B cell (primary cell): ENCODE results near the gene LMX1B.
"Not testable (repeated sequence)": the region's sequence is repeated elsewhere in the genome, so short reads cannot be mapped to it uniquely, and the experiment has no call there.

Source experiments
- CTCF ChIP-seq: fragments of 200-600 bp; IDR thresholded peaks from one replicate; pipeline ENCODE4 v1.8.0; 2022; ENCODE audit warnings: antibody characterized with exemption, mild to moderate bottlenecking
- EZH2 ChIP-seq: IDR thresholded peaks from 2 replicates; pipeline ENCODE4 v1.6.1; 2012; ENCODE audit warnings: borderline replicate concordance, low read depth, mild to moderate bottlenecking, moderate library complexity, low read length; ENCODE audit not compliant: insufficient read depth, poor library complexity, severe bottlenecking

- not testable (repeated sequence) for TF ChIP-seq CTCF, EZH2
These were observed 33.4 kb upstream of the LMX1B start for GRCh38 chr9:126580319-126580718.
